ENCODE measurements around the gene ATF2. TPM values are rescaled to one million over a fixed set of nuclear protein-coding genes. Genes with fewer than 3 reads are reported as not detected.

Gene ATF2
- total and polyA plus RNA-seq, 2 of the 13 experiments (the other 11 are each of a cell fraction or from before 2014, with no cell fraction given), result 91.6 to 95.1 TPM

DNA sequence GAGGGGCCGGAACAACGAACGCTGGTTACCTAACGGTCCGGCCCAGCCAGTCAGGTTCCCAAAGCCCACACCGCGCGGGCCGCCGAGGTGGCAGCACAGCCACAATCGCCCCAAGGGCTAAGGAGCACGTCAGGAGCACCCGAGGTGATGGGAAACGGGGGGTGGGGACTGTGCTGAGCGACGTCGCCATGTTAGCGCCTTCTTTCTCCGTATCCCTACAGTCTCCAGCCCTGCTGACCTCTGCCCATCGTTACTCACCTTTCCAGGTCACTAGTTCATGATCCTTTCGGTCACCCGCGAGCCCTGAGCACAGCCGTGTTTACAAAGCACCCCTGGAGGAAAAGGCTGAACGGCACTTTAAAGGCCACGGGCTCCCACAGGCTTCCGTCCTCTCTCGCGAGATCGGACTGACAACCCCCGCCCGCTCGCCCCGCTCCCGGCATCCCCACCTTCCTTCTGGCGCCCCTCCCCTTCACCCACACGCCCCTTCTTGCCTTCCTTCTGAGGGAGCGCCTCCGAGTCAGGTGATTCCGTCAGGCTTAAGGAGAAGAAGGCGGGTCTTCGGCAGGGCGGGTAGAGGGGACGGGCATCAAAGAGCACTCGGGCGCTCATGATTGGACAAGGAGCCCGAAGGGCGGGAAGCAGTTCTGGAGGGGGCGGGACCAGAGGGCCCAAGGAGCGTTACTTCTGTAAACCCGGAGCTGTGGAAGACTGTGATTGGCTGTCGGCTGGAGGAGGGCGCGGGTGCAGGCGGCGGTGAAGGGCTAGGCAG lies at the start of gene ATF2 (continued):
- no peak for TF ChIP-seq ZNF75D (CRISPR knock-in tag; IDR thresholded peaks at IDR 0.05; ENCODE audit: borderline replicate concordance)
- TF ChIP-seq ELF3 (CRISPR knock-in tag; IDR thresholded peaks at IDR 0.05), result peak; percentile 87
- no peak for TF ChIP-seq NFE2 (CRISPR knock-in tag; IDR thresholded peaks at IDR 0.05)
- TF ChIP-seq RELA (CRISPR knock-in tag; IDR thresholded peaks at IDR 0.05), result no peak
- TF ChIP-seq ZIK1 (CRISPR knock-in tag; IDR thresholded peaks at IDR 0.05; ENCODE audit: borderline replicate concordance, low read depth), result no peak
- no peak for TF ChIP-seq CENPX (CRISPR knock-in tag; IDR thresholded peaks at IDR 0.05)
- TF ChIP-seq KDM1A (CRISPR knock-in tag; IDR thresholded peaks at IDR 0.05), result peak; percentile 48; the same call in 1 of the 2 replicates
- TF ChIP-seq SSRP1 (CRISPR knock-in tag; IDR thresholded peaks at IDR 0.05), result peak; percentile 70; the same call in 1 of the 2 replicates
- no peak for TF ChIP-seq MBNL3 (CRISPR knock-in tag; conservative IDR thresholded peaks at IDR 0.05)
- peak; percentile 8; the same call in 1 of the 2 replicates for TF ChIP-seq ZNF7 (CRISPR knock-in tag; IDR thresholded peaks at IDR 0.05)
- TF ChIP-seq MTF1 (CRISPR knock-in tag; IDR thresholded peaks at IDR 0.05), result no peak
- peak; percentile 90 for TF ChIP-seq DR1 (CRISPR knock-in tag; IDR thresholded peaks at IDR 0.05)
- no peak for TF ChIP-seq ZEB1 (IDR thresholded peaks at IDR 0.05; ENCODE audit: insufficient replicate concordance, low read depth)
- TF ChIP-seq RORA (CRISPR knock-in tag; IDR thresholded peaks at IDR 0.05), result no peak
- TF ChIP-seq PRDM15 (CRISPR knock-in tag; IDR thresholded peaks at IDR 0.05), result 0 out of 2 replicates have a peak, but pooled peaks have one; percentile 57
- peak; percentile 73 for TF ChIP-seq SALL1 (CRISPR knock-in tag; IDR thresholded peaks at IDR 0.05)
- TF ChIP-seq ZMYM2 (CRISPR knock-in tag; IDR thresholded peaks at IDR 0.05), result no peak
- peak; percentile 21 for TF ChIP-seq SRSF1 (optimal IDR thresholded peaks at IDR 0.05; ENCODE audit: low read depth, low read length)
- TF ChIP-seq TBX3 (IDR thresholded peaks at IDR 0.05; ENCODE audit: borderline replicate concordance), result peak; percentile 37; the same call in 1 of the 2 replicates
- TF ChIP-seq JUN (CRISPR knock-in tag; IDR thresholded peaks at IDR 0.05), result peak; percentile 49; the same call in 1 of the 2 replicates
- no peak; the same call in none of the 2 replicates for TF ChIP-seq THRA (CRISPR knock-in tag; IDR thresholded peaks at IDR 0.05; ENCODE audit: borderline replicate concordance)
- TF ChIP-seq AGO1 (IDR thresholded peaks at IDR 0.05; ENCODE audit: low read depth, low read length, poor library complexity, severe bottlenecking), result peak; percentile 71
- TF ChIP-seq, protein P1, sequence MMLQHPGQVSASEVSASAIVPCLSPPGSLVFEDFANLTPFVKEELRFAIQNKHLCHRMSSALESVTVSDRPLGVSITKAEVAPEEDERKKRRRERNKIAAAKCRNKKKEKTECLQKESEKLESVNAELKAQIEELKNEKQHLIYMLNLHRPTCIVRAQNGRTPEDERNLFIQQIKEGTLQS (CRISPR knock-in tag; IDR thresholded peaks at IDR 0.05), result peak; percentile 18; the same call in 1 of the 2 replicates
- TF ChIP-seq, protein P2, sequence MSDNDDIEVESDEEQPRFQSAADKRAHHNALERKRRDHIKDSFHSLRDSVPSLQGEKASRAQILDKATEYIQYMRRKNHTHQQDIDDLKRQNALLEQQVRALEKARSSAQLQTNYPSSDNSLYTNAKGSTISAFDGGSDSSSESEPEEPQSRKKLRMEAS (IDR thresholded peaks at IDR 0.05), result peak; percentile 65
- TF ChIP-seq ZNF383 (CRISPR knock-in tag; IDR thresholded peaks at IDR 0.05; ENCODE audit: borderline replicate concordance), result no peak
- 0 out of 2 replicates have a peak, but pooled peaks have one; percentile 37 for TF ChIP-seq ZNF678 (CRISPR knock-in tag; IDR thresholded peaks at IDR 0.05)

All from HepG2 (cell line).